Mesenteric fat pad (tissue), 1 donor: ENCODE data around the gene NOTCH1. TPM values are rescaled to one million over a fixed set of nuclear protein-coding genes. Genes with fewer than 3 reads are reported as not detected.

Source experiments
- DNase-seq: peaks from one replicate; pipeline ENCODE4 v3.0.0-alpha.2; 2020; ENCODE audit warnings: low spot score
- total RNA-seq: library from RNA; stranded (reverse); fragmentation: NEBNext Ultra II Directional; extraction: Animal tissue kit (Norgen Biotek cat#: 25700); gene quantifications from one replicate; pipeline ENCODE4 v1.2.1, GENCODE V29; 2021
- donor health status: DM: yes; HTN: yes; CAD: no.

NOTCH1 gene
- total RNA-seq, 1 donor from 2014 or later, result 89.5 TPM

DNA sequence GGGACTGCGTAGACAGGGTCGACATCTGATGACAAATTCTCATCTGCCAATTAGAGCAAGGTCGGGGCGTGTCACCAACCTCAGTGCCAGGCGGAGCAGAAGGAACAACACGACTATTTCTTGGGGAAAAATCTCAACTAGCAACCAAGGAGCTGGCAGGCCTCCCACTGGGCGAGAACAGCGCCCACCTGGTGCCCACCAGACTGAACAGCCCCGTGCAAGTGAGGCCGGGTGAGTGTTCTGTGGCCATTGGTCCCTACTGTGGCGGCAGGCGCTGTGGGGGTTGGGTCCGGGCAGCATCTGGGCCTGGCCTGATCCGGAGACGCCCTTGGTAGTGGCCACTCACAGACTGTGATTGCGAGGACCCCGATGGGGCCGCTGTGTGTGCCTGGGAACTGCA, 11.5 kb downstream of the NOTCH1 start:
- no peak for DNase-seq

DNA sequence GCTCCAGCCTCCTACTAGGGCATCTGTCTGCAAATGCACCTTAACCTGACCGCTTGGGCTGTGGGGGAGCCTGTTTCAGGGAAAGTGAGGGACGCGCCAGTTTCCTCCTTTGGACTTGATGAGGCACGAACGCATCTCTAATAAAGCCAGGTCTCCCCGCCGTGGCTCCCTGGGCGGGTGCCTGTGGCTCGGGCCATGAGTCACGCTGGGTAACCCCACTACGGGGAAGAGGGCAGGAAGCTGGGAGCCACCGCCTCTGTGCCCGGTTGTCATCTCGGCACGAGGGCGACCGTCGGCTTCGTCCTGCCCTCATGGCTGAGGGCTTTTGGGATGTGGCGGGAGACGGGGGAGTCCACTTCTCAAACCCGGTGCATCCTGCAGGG, 12.1 kb downstream of the NOTCH1 start:
- DNase-seq, result no peak

DNA sequence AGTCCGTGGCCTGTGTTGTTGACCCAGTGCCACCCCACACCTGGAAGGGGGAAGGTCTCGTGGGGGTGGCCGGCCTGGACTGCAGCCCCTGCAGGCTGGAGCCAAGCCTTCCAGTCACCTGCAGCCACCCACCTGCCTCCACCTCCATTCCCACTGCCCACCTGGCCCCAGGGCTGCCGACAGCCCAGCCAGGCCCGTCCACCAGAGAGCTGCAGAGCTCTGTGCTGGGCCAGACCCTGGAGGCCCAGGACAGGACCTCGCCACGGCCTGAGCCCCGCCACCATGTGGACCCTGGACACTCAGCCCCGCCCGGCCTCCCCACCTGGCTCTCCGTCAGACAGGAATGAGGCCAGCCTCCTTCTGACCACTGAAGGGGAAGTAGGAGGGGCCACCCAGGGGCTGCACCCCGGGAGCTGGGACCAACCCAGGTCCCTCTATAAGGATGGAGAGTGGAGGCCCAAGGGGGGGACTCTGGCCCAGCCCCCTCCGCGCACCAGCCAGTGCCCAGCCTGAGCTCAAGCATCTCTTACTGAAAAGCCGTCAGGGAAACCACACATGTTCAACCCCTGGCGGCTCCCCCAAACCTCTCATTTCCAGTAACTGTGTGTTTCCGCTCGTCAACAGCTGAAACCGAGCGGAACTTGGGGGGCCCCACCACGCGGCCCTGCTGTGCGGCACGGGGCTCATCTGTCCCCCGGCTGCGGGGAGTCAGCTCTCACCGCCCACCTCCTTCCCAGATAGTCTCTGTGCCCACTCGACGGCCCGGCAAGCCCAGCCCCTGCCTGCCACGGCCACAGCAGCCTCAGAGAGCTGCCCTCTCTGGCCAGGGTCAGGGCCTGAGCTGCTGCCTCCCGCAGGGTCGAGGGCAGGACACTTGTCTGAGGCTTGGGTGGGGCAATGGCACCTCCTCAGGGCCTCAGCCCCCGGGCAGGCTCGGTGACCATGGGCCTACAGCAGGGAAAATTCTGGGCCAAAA, 12.8 kb downstream of the NOTCH1 start:
- DNase-seq, result no peak

DNA sequence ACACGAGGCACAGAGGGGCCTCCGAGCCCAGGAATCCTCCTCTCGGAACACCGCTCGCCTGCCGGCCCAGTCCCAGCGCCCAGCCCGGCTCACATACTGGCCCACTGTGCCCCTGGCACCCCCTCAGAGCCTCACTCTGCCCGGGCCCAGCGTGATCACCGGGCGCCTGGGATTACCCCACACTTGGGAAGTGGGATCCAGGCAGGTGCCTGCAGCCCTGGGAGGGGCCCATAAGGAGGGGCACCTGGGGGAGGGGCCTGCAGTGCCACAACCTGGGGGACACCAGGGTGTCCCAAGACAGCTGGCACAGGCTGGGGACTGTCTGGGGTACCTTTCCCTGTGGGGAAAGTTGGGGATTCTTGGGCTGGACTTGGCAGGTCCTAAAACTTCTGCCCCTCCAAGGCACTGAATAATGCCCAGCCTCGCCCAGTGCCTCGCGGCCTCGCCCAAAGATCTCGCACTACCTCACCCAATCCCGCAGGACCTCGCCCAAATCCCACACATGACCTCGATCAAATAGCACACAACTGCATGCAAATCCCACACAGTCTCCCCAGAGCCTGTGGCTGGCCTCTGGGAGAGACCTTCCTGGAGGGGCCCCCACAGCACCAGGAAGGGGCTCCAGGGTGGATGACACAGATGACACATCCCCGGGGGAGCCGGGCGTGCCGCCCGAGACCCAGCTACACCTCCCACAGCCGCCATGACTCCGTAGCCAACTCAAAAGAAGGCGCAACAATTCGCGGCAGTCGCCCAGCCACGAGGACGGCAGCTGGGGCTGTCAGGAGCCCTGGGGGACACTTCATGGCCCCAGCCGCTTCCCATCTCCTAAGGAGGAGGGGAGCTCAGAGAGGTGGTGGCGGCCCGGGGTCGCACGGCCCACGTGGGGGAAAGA, 13.7 kb downstream of the NOTCH1 start:
- DNase-seq, result no peak

DNA sequence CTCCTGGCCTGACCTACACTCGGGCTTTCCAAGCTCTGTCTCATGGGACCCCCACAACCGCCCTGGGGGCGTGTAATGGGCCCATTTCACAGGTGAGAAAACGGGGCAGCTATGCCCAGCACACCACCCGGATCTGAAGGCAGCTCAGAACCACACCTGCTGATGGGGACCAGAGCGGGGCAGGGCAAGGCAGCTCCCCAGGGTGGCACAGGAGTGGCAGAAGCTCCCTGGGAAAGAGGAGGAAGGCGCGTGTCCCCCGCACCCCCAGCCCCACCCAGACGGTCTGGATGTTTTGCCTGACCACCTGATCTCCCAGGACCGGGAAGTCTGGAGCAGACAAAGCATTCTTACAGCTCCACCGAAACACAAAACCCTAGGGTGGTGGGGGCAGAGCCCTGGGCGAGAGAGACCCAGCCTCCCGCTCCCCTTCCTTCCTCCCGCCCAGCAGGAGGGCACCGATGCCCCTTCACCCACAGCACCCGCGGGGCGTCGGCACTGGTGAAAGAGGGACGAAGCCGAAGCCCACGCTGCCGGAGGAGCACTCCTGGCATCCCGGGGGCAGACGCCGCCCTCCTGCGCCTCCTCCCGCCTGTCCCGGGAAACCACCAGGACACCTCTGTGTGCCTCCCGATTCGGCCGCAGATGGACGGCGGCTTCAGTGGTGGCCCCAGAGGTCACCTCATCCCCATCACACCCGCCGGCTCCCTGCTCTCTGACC, 14.5 kb downstream of the NOTCH1 start:
- DNase-seq, result no peak

DNA sequence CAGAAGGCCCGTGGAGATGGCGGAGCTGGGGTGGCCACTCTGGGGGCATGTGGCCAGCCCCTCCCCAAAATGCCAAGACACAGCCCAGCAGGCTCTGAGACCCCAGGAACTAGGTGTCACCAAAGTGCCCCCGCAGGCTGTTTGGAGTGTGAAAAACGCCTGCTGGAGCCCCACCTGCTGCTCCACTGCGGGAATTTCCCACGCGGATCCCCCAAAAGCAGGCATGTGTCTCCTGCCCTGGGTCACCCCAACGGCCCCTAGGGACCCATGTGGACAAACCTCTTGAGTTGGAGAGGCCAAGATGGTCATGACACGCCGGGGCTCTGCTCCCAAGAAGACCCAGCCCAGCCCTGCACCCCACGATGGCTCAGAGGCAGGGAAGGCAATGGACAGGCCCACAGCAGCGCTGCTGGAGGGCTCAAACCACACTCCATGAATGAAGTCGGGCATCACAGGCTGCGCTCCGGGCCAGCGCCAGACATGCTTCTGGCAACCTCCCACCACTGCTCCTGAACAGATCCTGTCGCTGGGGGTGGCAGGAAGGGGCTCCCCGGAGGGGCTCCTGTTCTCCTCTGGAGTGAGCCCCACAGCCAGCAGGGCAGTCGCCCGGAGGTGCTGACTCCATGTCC, 15.3 kb downstream of the NOTCH1 start:
- DNase-seq, result no peak

DNA sequence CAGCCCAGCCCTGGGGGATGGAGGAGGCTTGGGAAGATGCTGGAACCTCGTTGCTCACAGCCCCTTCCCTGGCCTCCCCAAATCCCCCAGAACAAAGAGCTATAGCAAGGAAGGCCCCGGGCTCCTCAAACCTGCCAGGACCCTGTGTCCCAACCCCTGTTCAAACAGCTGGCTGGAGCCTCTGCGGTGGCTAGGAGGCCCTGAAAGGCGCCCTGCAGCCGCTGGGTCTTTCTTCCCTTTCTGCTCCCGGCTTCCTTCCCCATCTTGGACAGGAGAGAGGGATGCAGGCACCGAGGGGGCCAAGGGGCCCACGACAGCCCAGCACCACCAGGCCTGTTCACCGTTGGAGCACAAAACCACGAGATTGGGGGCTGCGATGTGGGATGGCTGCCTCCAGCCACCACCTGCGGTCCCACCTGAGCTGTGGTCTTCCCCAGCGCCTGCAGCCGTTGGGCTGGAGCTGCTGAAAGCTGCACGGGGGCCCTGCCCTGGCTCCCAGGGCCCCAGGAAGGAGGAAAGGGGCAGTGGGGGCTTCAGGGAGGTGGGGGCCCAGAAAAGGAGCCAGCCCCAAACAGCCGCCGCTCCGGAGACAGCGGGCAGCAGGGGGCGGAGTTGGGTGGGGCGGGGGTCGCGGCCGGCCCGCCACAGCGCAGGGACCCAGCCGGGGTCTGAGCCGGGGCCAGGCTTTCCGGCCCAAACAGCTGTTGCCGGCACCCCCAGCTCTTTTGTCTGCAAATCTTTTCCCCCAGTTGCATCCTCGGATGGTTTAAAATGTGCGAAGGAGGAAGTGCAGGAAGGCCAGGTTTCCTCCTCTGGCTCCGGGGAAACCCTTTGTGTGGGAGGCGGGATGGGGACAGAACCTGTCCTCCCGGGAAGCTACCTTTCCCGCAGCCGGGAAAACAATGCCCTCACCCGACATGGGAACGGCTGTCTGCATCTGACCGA, 16.1 kb downstream of the NOTCH1 start:
- DNase-seq, result no peak

DNA sequence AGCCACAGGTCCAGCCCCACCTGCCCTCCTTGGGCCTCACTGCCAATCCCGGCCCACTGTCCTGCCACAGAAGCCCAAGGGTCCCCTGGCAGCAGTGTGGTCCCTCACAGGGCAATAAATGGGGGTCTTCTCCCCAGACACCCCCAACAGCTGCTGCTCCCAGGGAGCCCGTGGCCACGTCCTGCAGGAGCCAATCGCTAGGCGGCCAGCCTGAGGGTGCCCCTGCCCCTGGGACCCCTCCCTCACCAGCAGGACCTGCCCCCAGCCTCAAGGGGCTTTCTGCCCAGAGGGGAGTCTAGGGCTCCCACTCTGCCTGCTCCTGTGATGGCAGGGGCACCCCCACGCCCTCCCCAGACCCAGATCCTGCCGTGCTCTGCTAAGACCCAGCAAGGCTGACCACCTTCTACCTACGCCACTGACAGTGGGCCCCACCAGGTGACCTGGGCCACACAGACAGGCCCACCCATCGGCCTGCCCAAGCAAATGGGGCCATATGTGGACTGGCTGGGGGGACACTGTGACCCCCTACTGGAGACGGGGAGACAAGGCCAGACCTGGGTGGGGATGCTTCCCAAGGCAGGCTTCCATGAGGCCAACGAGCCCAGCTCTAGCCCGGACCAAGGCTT, 17.0 kb downstream of the NOTCH1 start:
- no peak for DNase-seq

DNA sequence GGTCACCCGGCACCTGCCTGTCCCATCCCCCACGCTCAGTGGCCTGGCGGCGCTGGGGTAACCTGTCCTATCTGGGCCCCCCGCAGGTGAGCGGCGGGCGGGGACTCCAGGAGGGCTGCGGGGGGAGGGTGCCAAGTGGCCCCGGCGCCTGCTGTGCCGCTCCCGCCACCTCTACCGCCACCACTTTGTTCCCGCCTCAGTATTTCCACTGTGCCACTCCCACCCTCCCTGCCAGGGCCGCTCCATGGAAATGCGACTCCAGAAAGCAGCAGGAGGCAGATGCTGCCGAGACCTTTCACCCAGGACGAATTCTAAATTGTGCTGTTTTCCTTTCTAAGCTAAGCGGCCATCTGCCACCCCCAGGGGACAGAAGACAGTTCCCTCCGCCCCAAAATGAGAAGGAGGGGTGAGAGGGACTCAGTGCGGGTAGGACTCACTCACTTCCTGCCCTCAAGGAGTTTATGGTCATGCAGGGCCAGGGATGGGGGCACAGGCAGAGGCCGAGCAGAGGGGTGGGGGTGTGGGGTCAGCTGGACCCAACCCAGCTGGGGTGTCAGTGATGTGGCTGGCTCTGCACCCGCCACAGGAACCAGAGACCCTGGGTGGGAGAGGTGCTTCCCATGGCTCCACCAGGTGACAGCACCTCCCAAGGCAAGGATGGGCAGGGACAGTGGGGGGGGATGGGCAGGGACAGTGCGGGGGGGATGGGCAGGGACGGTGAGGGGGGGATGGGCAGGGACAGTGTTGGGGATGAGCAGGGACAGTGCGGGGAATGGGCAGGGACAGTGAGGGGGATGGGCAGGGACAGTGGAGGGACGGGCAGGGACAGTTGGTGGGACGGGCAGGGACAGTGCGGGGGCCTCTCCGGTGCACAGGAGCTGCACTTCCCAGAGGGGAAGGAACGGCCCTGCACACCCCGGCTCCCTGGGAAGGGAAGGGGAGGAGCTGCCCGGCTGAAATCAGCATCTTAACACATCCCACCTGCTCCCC, 17.8 kb downstream of the NOTCH1 start:
- DNase-seq, result no peak

DNA sequence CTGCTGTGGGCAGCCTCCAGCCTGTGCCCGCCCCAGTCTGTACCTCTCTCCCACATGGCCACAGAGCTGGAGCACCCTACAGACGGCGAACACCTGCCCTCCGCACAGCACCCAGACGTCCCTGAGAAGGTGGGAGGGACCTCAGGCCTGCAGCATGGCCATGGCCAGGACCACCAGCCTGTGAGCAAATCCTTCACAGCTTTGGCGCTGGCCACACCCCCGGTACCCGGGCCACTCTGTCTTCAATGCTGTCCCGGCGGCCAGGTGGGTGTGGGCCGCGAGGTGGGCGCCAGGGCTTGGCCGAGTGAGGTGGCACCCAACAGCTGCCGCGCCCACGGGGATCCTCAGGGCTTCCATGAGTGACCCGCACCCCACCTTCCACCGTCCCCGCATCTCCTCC, 18.7 kb downstream of the NOTCH1 start:
- DNase-seq, result no peak

DNA sequence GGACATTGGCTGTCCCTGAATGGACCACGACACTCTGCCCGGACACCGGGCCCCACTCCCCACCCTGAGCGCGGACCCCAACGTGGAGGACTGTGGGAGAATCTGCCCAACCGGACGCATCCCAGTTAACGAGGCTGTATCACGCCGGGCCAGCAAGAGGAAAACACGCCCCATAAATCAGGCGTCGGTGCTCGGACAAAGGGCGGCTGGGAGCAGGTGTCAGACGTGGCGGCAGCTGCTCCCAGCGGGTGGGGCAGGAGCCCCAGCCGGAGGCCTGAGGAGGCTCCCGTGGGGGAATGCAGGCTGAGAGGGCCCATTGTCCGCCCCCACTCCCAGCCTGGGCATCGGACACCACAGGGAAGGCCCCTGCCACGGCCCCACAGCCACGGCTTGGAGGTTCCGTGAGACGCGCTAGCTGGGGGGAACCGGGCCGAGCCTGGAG, 19.2 kb downstream of the NOTCH1 start:
- no peak for DNase-seq

DNA sequence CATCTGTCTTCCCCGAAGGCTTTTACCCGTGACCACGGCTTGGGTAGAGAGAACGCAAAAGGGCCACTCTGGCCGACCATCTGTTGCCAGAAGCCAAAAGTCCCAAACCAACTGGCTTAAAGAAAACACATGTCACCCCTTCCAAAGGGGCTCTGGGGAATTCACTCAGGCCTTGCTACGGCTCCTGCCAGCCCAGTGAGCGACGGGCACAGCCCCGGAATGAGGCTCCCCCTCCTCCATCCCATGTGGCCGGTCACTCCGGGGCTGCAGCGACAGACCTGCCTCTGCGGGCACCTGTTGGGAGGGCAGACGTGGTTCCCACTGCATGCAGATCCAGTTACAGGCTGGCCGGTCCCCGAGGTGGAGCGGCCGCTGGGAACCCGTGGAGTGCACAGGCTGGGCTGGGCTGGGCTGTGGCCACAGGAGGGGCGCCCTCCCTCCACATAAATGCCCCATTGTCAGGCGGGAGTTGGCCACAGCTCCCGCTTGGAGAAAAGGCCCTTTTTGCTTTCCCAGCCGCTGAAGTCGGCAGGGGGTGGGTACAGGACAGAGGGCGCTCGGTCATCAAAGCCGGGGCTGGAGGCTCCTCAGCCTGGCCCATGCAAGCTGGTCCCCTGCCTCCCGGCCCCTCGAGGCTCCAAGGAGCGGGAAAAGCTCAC, 19.9 kb downstream of the NOTCH1 start:
- DNase-seq, result no peak

DNA sequence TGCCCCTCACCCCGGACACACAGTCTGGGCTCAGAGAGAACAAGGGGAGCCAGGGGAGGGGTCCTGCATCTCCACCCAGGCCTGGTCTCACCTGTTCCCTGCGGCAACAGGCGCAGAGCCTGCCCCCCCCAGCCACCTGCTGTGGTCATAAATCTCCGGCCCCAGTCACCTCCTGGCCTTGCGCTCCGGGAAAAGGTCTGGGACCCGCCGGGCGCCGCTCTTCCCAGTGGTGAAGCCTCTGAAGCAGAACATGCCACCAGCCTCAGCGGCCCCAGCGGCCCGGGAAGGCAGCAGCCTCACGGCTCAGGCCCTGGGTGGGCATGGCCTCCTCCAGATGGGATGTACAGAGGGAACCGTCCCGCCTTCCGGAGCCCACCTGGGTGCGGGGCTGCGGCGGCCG, 20.6 kb downstream of the NOTCH1 start:
- DNase-seq, result no peak

DNA sequence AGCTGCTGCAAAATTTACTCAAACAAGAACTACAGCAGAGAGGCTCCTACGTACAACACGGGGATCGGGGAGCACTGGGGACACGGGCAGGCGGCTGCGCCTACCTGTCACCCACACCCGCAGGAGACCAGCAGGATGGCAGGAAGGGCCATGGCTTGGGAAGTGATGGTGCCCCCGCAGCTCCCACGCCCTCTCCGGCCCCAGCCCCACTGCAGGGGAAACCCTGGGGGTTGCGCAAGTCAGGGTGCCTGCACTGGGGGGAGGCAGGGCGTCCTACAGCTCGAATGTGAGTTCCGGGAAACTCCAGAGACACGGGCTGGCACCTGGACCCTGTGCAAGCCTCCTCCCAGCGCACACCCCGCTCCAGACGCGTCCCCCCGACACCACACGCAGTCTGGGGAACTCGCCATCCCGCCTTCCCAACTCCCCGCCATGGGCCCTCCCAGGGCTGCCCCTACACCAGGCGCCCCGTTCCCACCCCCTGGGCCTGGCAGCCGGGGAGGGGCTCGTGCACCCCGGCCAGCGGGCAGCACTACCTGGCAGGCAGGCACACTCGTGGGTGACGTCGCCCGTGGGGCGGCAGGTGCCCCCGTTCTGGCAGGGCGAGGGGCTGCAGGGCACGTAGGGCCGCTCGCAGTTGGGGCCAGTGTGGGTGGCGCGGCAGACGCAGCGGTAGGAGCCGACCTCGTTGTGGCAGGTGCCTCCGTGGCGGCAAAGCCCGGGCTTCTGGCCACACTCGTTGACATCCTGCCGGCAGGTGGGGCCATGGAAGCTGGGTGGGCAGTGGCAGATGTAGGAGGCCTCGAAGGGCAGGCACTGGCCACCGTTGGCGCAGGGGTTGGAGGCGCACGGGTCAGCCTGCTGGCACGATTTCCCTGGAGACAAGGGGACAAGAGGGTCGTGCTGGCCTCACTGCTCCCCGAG, 23.3 kb downstream of the NOTCH1 start:
- DNase-seq, result no peak

DNA sequence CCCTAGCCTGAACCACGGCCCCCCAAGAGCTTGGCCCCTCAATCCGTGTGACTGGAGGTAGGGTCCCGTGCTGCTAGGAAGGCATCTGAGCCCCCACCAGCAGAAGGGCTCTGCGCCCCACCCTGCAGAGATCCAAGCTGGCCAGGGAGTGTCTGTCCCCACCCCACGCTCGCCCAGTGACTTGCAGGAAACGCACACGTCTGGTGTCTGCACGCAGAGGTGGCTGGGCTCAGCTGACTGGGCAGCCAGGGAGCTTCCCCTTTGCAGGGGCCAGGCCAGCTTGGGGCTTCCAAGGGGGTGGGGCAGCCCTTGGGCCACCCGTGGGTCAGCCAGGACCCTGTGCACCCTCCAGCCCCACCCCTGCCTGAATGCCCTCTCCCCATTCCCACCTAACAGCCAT, 24.3 kb downstream of the NOTCH1 start:
- DNase-seq, result no peak

DNA sequence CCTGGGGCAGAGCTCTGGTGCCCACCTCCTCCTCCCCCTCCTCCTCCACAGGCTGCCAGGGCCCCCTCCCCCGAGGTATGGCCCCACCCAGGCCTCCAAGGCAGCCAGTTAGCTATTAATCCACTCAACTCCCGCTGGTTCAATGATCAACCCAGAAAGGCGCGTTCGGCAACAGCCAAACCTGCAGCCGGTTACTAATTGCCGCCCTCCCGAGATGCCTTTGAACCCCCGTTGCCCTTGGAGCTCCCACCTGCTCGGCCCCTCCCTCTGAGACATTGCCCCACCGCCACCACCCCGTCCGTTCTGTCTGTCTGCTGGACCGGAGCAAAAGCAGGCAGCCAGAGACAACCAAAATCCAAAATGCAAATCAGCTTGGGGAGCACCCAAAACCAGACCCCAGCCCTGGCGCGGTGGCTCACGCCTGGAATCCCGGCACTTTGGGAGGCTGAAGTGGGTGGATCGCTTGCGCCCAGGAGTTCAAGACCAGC, 25.8 kb downstream of the NOTCH1 start:
- DNase-seq, result no peak
